Measurements from ENCODE around the gene GALNTL6.

GALNTL6 gene

GRCh38 chr4:172009446-172010230 is 196.4 kb downstream of the GALNTL6 start:
- H3K79me2 ChIP-seq (ENCODE audit: insufficient read depth, low read length) = no peaks in the 10 kb centered on the region
- H3K9me3 ChIP-seq (ENCODE audit: insufficient read depth, low read length) = no peaks in the 10 kb centered on the region
- no peaks in the 10 kb centered on the region for H4K20me1 ChIP-seq (ENCODE audit: low read depth, low read length)
- H3K9me2 ChIP-seq (replicated peaks; ENCODE audit: insufficient read depth, low read length) = no peaks in the 10 kb centered on the region
- no peak overlapping the region for H3K9ac ChIP-seq (ENCODE audit: low read length)
- no peaks in the 10 kb centered on the region for H3K27me3 ChIP-seq (ENCODE audit: low read length)
- no peak overlapping the region for H2AFZ ChIP-seq (ENCODE audit: low read depth, low read length, severe bottlenecking)
- TF ChIP-seq, protein P1, sequence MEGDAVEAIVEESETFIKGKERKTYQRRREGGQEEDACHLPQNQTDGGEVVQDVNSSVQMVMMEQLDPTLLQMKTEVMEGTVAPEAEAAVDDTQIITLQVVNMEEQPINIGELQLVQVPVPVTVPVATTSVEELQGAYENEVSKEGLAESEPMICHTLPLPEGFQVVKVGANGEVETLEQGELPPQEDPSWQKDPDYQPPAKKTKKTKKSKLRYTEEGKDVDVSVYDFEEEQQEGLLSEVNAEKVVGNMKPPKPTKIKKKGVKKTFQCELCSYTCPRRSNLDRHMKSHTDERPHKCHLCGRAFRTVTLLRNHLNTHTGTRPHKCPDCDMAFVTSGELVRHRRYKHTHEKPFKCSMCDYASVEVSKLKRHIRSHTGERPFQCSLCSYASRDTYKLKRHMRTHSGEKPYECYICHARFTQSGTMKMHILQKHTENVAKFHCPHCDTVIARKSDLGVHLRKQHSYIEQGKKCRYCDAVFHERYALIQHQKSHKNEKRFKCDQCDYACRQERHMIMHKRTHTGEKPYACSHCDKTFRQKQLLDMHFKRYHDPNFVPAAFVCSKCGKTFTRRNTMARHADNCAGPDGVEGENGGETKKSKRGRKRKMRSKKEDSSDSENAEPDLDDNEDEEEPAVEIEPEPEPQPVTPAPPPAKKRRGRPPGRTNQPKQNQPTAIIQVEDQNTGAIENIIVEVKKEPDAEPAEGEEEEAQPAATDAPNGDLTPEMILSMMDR (IDR thresholded peaks at IDR 0.05; ENCODE audit: insufficient read depth, low read length, poor library complexity, severe bottlenecking) = no peak
- no peak for TF ChIP-seq EZH2phosphoT487 (conservative IDR thresholded peaks at IDR 0.05; ENCODE audit: low read length)
- H3K4me2 ChIP-seq (ENCODE audit: low read depth, low read length, poor library complexity, severe bottlenecking) = no peak overlapping the region
- H3F3A ChIP-seq (ENCODE audit: insufficient read depth) = no peaks in the 10 kb centered on the region
- no peak overlapping the region for H3K27ac ChIP-seq (ENCODE audit: low read depth, low read length)
- no peak overlapping the region for H3K4me3 ChIP-seq (ENCODE audit: insufficient read depth, low read length, poor library complexity, severe bottlenecking)
- no peaks in the 10 kb centered on the region for H3K36me3 ChIP-seq (ENCODE audit: low read length)

- Histone ChIP-seq H2AFZ (ENCODE audit: low read depth, low read length, severe bottlenecking) (no peak overlapping the region), H3K27ac (ENCODE audit: low read depth, low read length) (no peak overlapping the region)
Observed at GRCh38 chr4:172011196-172011595, 198.0 kb downstream of the GALNTL6 start.

GRCh38 chr4:172018358-172018757 is 205.2 kb downstream of the GALNTL6 start:
- H4K20me1 ChIP-seq (ENCODE audit: low read depth, low read length) = no peaks in the 10 kb centered on the region
- no peaks in the 10 kb centered on the region for H3F3A ChIP-seq (ENCODE audit: insufficient read depth)
- no peaks in the 10 kb centered on the region for H3K27me3 ChIP-seq (ENCODE audit: low read length)
- H3K27ac ChIP-seq (ENCODE audit: low read depth, low read length) = no peak overlapping the region
- H3K79me2 ChIP-seq (ENCODE audit: insufficient read depth, low read length) = no peaks in the 10 kb centered on the region
- no peak overlapping the region for H3K4me2 ChIP-seq (ENCODE audit: low read depth, low read length, poor library complexity, severe bottlenecking)
- H3K9me2 ChIP-seq (replicated peaks; ENCODE audit: insufficient read depth, low read length) = no peaks in the 10 kb centered on the region
- no peak overlapping the region for H2AFZ ChIP-seq (ENCODE audit: low read depth, low read length, severe bottlenecking)
- H3K9me3 ChIP-seq (ENCODE audit: insufficient read depth, low read length) = no peaks in the 10 kb centered on the region
- no peaks in the 10 kb centered on the region for H3K36me3 ChIP-seq (ENCODE audit: low read length)
- no peak overlapping the region for H3K9ac ChIP-seq (ENCODE audit: low read length)
- TF ChIP-seq, protein P1 (IDR thresholded peaks at IDR 0.05; ENCODE audit: insufficient read depth, low read length, poor library complexity, severe bottlenecking) = no peak
- TF ChIP-seq EZH2phosphoT487 (conservative IDR thresholded peaks at IDR 0.05; ENCODE audit: low read length) = no peak
- no peak overlapping the region for H3K4me3 ChIP-seq (ENCODE audit: insufficient read depth, low read length, poor library complexity, severe bottlenecking)

More at GRCh38 chr4:172011196-172011595, 198.0 kb downstream of the GALNTL6 start:
- no peak for TF ChIP-seq EZH2phosphoT487 (conservative IDR thresholded peaks at IDR 0.05; ENCODE audit: low read length)
- TF ChIP-seq, protein P1 (IDR thresholded peaks at IDR 0.05; ENCODE audit: insufficient read depth, low read length, poor library complexity, severe bottlenecking) = no peak
- Histone ChIP-seq H3K27me3 (ENCODE audit: low read length) (no peaks in the 10 kb centered on the region), H4K20me1 (ENCODE audit: low read depth, low read length) (no peaks in the 10 kb centered on the region), H3K9me2 (replicated peaks; ENCODE audit: insufficient read depth, low read length) (no peaks in the 10 kb centered on the region), H3K36me3 (ENCODE audit: low read length) (no peaks in the 10 kb centered on the region), H3F3A (ENCODE audit: insufficient read depth) (no peaks in the 10 kb centered on the region), H3K4me3 (ENCODE audit: insufficient read depth, low read length, poor library complexity, severe bottlenecking) (no peak overlapping the region), H3K9me3 (ENCODE audit: insufficient read depth, low read length) (no peaks in the 10 kb centered on the region), H3K4me2 (ENCODE audit: low read depth, low read length, poor library complexity, severe bottlenecking) (no peak overlapping the region), H3K9ac (ENCODE audit: low read length) (no peak overlapping the region), H3K79me2 (ENCODE audit: insufficient read depth, low read length) (no peaks in the 10 kb centered on the region)
